Liver (tissue), 9 donors: ENCODE data around the gene IL36G. TPM values are rescaled to one million over a fixed set of nuclear protein-coding genes. Genes with fewer than 3 reads are reported as not detected.

Experiments used
- DNase-seq: peaks from one replicate; pipeline ENCODE4 v3.0.0-alpha.2; 2017; ENCODE audit warnings: low spot score
- H3K27ac ChIP-seq, 2 donors: one replicate each; pipeline ENCODE4 v1.7.0; 2013; ENCODE audit warnings: inconsistent platforms in 2 of 2, low read length in 2 of 2, control low read depth in 1 of 2, low read depth in 1 of 2, mild to moderate bottlenecking in 1 of 2
- H3K27me3 ChIP-seq, 4 donors: one replicate each; pipeline versions ENCODE4 v1.6.1 to v1.7.0; 2013; ENCODE audit warnings: low read length in 3 of 4, inconsistent platforms in 1 of 4, mild to moderate bottlenecking in 1 of 4, moderate library complexity in 1 of 4; ENCODE audit not compliant: control insufficient read depth in 4 of 4, insufficient read depth in 4 of 4
- H3K36me3 ChIP-seq, 4 donors: one replicate each; pipeline versions ENCODE4 v1.6.1 to v1.7.0; 2013; ENCODE audit warnings: low read length in 3 of 4, mild to moderate bottlenecking in 3 of 4, low read depth in 1 of 4, moderate library complexity in 1 of 4; ENCODE audit not compliant: control insufficient read depth in 4 of 4, insufficient read depth in 3 of 4
- H3K4me1 ChIP-seq, 4 donors: one replicate each; pipeline versions ENCODE4 v1.6.1 to v1.7.0; 2013; ENCODE audit warnings: low read length in 3 of 4, mild to moderate bottlenecking in 3 of 4, moderate library complexity in 1 of 4; ENCODE audit not compliant: control insufficient read depth in 4 of 4, insufficient read depth in 4 of 4
- H3K4me3 ChIP-seq, 3 donors: one replicate each; pipeline versions ENCODE4 v1.6.1 to v1.7.0; 2013; ENCODE audit warnings: low read length in 3 of 3, control low read depth in 1 of 3, low read depth in 1 of 3, mild to moderate bottlenecking in 1 of 3
- H3K9ac ChIP-seq, 2 donors: one replicate each; pipeline ENCODE4 v1.7.0; 2013; ENCODE audit warnings: low read length in 2 of 2, mild to moderate bottlenecking in 2 of 2, moderate library complexity in 2 of 2, control low read depth in 1 of 2, low read depth in 1 of 2
- H3K9me3 ChIP-seq, 4 donors: one replicate each; pipeline versions ENCODE4 v1.6.1 to v1.7.0; 2013; ENCODE audit warnings: low read length in 3 of 4; ENCODE audit not compliant: control insufficient read depth in 4 of 4
- EGR1 ChIP-seq, 2 donors: IDR thresholded peaks; 2 replicates each; pipeline ENCODE4 v1.6.1; 2016 to 2018; ENCODE audit warnings: antibody characterized with exemption in 2 of 2, low read depth in 2 of 2
- FOXA2 ChIP-seq: IDR thresholded peaks from 2 replicates; pipeline ENCODE4 v1.6.1; 2016; ENCODE audit warnings: antibody characterized with exemption
- GABPA ChIP-seq, 2 donors: IDR thresholded peaks in 1 of 2; conservative IDR thresholded peaks in 1 of 2; 2 replicates each; pipeline ENCODE4 v1.6.1; 2016; ENCODE audit warnings: antibody characterized with exemption in 2 of 2, mild to moderate bottlenecking in 1 of 2, moderate library complexity in 1 of 2
- JUND ChIP-seq, 2 donors: IDR thresholded peaks; 2 replicates each; pipeline ENCODE4 v1.6.1; 2016; ENCODE audit warnings: antibody characterized with exemption in 2 of 2
- NR2F2 ChIP-seq: IDR thresholded peaks from 2 replicates; pipeline ENCODE4 v1.6.1; 2016; ENCODE audit warnings: antibody characterized with exemption
- RAD21 ChIP-seq, 2 donors: IDR thresholded peaks; 2 replicates each; pipeline ENCODE4 v1.6.1; 2016; ENCODE audit warnings: antibody characterized with exemption in 2 of 2, mild to moderate bottlenecking in 2 of 2
- RXRA ChIP-seq, 2 donors: IDR thresholded peaks; 2 replicates each; pipeline ENCODE4 v1.6.1; 2017 to 2018; ENCODE audit warnings: antibody characterized with exemption in 2 of 2, mild to moderate bottlenecking in 1 of 2
- SP1 ChIP-seq: IDR thresholded peaks from 2 replicates; pipeline ENCODE4 v1.6.1; 2018; ENCODE audit warnings: antibody characterized with exemption, mild to moderate bottlenecking
- YY1 ChIP-seq: IDR thresholded peaks from 2 replicates; pipeline ENCODE4 v1.6.1; 2016; ENCODE audit warnings: antibody characterized with exemption, mild to moderate bottlenecking
- WGBS: extraction: QIAGEN DNeasy Blood & Tissue Kit; methylation state at CpG from one replicate; pipeline ENCODE4 v1.1.7; 2013; 5-methylcytosine and 5-hydroxymethylcytosine counted together
- polyA plus RNA-seq, 2 donors: library from polyadenylated mRNA; stranded (reverse) in 1 of 2; unstranded in 1 of 2; fragments of 200-250 nt in 1 of 2; fragments of >200 nt in 1 of 2; fragmentation: Nextera tagmentation in 1 of 2; extraction: Ambion mirVana in 1 of 2; gene quantifications; one replicate each; pipeline versions ENCODE4 v1.2.1 to v1.2.3, GENCODE V29; 2013 to 2015
- total RNA-seq, 2 donors: library from RNA; depleted of rRNA; stranded (reverse); fragments of >200 nt; gene quantifications; one replicate each; pipeline ENCODE4 v1.2.3, GENCODE V29; 2014
- TF ChIP-seq, protein P1 (sequence below): IDR thresholded peaks from 2 replicates; pipeline ENCODE4 v1.6.1; 2016; ENCODE audit warnings: antibody characterized with exemption, mild to moderate bottlenecking
- TF ChIP-seq, protein P2 (sequence below): IDR thresholded peaks from 2 replicates; pipeline ENCODE4 v1.6.1; 2016; ENCODE audit warnings: antibody characterized with exemption
- TF ChIP-seq, protein P3 (sequence below): IDR thresholded peaks from 2 replicates; pipeline ENCODE4 v1.6.1; 2016; ENCODE audit warnings: antibody characterized with exemption
- TF ChIP-seq, protein P4 (sequence below): fragments of 150-350 bp; IDR thresholded peaks from 2 replicates; pipeline ENCODE4 v1.5.1; 2017; ENCODE audit warnings: improper control_type of control experiment, low read depth, low read length; ENCODE audit not compliant: missing input control
- TF ChIP-seq, protein P5 (sequence below): IDR thresholded peaks from 2 replicates; pipeline ENCODE4 v1.6.1; 2016; ENCODE audit warnings: antibody characterized with exemption
- donor health status: healthy.
- donor health status: healthy.
- donor health status: healthy.
- donor health status: healthy.
- donor health status: healthy.

The IL36G gene
- total and polyA plus RNA-seq, 4 donors: not detected

DNA sequence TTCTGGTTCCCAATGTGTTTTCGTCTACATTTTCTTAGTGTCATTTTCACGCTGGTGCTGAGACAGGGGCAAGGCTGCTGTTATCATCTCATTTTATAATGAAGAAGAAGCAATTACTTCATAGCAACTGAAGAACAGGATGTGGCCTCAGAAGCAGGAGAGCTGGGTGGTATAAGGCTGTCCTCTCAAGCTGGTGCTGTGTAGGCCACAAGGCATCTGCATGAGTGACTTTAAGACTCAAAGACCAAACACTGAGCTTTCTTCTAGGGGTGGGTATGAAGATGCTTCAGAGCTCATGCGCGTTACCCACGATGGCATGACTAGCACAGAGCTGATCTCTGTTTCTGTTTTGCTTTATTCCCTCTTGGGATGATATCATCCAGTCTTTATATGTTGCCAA, 7.3 kb downstream of the IL36G start:
- no peak overlapping the region for H3K4me3 ChIP-seq
- no peak overlapping the region for H3K9ac ChIP-seq
- peaks cover 0 to 4% (median 0%) of the 10 kb centered on the region in 4 donors for H3K27me3 ChIP-seq
- no peak for TF ChIP-seq JUND (IDR thresholded peaks at IDR 0.05)
- no peak for DNase-seq
- no peaks in the 10 kb centered on the region for H3K36me3 ChIP-seq
- peaks cover 0 to 9% (median 1%) of the 10 kb centered on the region in 4 donors for H3K9me3 ChIP-seq
- 89% methylated on average over 5 of the region's 5 CpGs for WGBS
- H3K27ac ChIP-seq: no peak overlapping the region
- no peaks in the 10 kb centered on the region for H3K4me1 ChIP-seq

DNA sequence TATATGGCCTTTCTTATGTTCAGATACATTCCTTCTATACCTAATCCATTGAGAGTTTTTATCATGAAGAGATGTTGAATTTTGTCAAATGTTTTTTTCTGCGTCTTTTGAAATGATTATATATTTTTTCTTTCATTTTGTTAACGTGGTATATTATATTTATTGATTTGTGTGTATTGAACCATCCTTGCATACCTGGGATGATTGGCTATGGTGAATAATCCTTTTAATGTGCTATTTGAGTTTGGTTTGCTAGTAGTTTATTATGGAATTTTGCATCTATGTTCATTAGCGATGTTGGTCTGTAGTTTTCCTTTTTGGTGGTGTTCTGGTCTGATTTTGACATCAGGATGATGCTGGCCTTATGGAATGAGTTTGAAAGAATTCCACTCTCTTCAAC, 11.8 kb downstream of the IL36G start:
- DNase-seq: no peak
- no peak overlapping the region for H3K9ac ChIP-seq
- no peaks in the 10 kb centered on the region for H3K27me3 ChIP-seq
- no peak for TF ChIP-seq RXRA (IDR thresholded peaks at IDR 0.05)
- TF ChIP-seq GABPA (IDR thresholded peaks at IDR 0.05 in 1 of 2, conservative IDR thresholded peaks at IDR 0.05 in 1 of 2): no peak
- TF ChIP-seq YY1: no peak
- TF ChIP-seq FOXA2: no peak
- TF ChIP-seq, protein P1, sequence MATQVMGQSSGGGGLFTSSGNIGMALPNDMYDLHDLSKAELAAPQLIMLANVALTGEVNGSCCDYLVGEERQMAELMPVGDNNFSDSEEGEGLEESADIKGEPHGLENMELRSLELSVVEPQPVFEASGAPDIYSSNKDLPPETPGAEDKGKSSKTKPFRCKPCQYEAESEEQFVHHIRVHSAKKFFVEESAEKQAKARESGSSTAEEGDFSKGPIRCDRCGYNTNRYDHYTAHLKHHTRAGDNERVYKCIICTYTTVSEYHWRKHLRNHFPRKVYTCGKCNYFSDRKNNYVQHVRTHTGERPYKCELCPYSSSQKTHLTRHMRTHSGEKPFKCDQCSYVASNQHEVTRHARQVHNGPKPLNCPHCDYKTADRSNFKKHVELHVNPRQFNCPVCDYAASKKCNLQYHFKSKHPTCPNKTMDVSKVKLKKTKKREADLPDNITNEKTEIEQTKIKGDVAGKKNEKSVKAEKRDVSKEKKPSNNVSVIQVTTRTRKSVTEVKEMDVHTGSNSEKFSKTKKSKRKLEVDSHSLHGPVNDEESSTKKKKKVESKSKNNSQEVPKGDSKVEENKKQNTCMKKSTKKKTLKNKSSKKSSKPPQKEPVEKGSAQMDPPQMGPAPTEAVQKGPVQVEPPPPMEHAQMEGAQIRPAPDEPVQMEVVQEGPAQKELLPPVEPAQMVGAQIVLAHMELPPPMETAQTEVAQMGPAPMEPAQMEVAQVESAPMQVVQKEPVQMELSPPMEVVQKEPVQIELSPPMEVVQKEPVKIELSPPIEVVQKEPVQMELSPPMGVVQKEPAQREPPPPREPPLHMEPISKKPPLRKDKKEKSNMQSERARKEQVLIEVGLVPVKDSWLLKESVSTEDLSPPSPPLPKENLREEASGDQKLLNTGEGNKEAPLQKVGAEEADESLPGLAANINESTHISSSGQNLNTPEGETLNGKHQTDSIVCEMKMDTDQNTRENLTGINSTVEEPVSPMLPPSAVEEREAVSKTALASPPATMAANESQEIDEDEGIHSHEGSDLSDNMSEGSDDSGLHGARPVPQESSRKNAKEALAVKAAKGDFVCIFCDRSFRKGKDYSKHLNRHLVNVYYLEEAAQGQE: no peak
- TF ChIP-seq JUND (IDR thresholded peaks at IDR 0.05): no peak
- TF ChIP-seq, protein P2, sequence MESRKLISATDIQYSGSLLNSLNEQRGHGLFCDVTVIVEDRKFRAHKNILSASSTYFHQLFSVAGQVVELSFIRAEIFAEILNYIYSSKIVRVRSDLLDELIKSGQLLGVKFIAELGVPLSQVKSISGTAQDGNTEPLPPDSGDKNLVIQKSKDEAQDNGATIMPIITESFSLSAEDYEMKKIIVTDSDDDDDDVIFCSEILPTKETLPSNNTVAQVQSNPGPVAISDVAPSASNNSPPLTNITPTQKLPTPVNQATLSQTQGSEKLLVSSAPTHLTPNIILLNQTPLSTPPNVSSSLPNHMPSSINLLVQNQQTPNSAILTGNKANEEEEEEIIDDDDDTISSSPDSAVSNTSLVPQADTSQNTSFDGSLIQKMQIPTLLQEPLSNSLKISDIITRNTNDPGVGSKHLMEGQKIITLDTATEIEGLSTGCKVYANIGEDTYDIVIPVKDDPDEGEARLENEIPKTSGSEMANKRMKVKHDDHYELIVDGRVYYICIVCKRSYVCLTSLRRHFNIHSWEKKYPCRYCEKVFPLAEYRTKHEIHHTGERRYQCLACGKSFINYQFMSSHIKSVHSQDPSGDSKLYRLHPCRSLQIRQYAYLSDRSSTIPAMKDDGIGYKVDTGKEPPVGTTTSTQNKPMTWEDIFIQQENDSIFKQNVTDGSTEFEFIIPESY: no peak
- no peak for TF ChIP-seq NR2F2
- TF ChIP-seq, protein P3, sequence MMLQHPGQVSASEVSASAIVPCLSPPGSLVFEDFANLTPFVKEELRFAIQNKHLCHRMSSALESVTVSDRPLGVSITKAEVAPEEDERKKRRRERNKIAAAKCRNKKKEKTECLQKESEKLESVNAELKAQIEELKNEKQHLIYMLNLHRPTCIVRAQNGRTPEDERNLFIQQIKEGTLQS: no peak
- no peak for TF ChIP-seq EGR1 (IDR thresholded peaks at IDR 0.05; ENCODE audit: low read depth in 2 of 2)
- TF ChIP-seq, protein P4, sequence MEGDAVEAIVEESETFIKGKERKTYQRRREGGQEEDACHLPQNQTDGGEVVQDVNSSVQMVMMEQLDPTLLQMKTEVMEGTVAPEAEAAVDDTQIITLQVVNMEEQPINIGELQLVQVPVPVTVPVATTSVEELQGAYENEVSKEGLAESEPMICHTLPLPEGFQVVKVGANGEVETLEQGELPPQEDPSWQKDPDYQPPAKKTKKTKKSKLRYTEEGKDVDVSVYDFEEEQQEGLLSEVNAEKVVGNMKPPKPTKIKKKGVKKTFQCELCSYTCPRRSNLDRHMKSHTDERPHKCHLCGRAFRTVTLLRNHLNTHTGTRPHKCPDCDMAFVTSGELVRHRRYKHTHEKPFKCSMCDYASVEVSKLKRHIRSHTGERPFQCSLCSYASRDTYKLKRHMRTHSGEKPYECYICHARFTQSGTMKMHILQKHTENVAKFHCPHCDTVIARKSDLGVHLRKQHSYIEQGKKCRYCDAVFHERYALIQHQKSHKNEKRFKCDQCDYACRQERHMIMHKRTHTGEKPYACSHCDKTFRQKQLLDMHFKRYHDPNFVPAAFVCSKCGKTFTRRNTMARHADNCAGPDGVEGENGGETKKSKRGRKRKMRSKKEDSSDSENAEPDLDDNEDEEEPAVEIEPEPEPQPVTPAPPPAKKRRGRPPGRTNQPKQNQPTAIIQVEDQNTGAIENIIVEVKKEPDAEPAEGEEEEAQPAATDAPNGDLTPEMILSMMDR: no peak
- TF ChIP-seq, protein P5, sequence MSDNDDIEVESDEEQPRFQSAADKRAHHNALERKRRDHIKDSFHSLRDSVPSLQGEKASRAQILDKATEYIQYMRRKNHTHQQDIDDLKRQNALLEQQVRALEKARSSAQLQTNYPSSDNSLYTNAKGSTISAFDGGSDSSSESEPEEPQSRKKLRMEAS: no peak
- no peak for TF ChIP-seq RAD21 (IDR thresholded peaks at IDR 0.05)
- TF ChIP-seq SP1: no peak
- H3K9me3 ChIP-seq: peaks cover 0 to 9% (median 2%) of the 10 kb centered on the region in 4 donors
- no peak overlapping the region for H3K27ac ChIP-seq
- H3K36me3 ChIP-seq: no peaks in the 10 kb centered on the region
- 89% methylated on average over 3 of the region's 3 CpGs for WGBS
- H3K4me3 ChIP-seq: no peak overlapping the region
- peaks cover 0 to 4% (median 2%) of the 10 kb centered on the region in 4 donors for H3K4me1 ChIP-seq
